Activated CD4-positive, alpha-beta T cell treated with anti-CD3 and anti-CD28 coated beads for 36 hours (primary cell): ENCODE measurements around the gene RRAGD. TPM values are rescaled to one million over a fixed set of nuclear protein-coding genes. Genes with fewer than 3 reads are reported as not detected.

Source experiments
- ATAC-seq: fragments of 200-7000 bp; cut with Tn5 transposase; one replicate; pipeline ENCODE4 v1.10.0; 2021; ENCODE audit warnings: mild to moderate bottlenecking, moderate library complexity
- CTCF ChIA-PET: fragments of 350-600 bp; sonication (Branson Sonifier 250); formaldehyde crosslinking; loops from one replicate; lab custom pipeline; 2021; ENCODE audit warnings: antibody characterized with exemption; lab: Charles Lee
- POLR2A ChIA-PET: fragments of 350-600 bp; sonication (Branson Sonifier 250); formaldehyde crosslinking; loops from one replicate; lab custom pipeline; 2021; ENCODE audit warnings: antibody characterized with exemption, inconsistent platforms; lab: Charles Lee
- DNase-seq: peaks from one replicate; pipeline ENCODE4 v3.0.0-alpha.2; 2020
- H3K27ac Mint-ChIP-seq: one replicate; pipeline ENCODE4 v1.8.0; 2021; ENCODE audit warnings: mixed read lengths
- H3K27me3 Mint-ChIP-seq: one replicate; pipeline ENCODE4 v1.8.0; 2021; ENCODE audit warnings: mixed read lengths
- H3K36me3 Mint-ChIP-seq: one replicate; pipeline ENCODE4 v1.8.0; 2021; ENCODE audit warnings: low read depth, mixed read lengths
- H3K4me1 Mint-ChIP-seq: one replicate; pipeline ENCODE4 v1.8.0; 2021; ENCODE audit warnings: mixed read lengths
- H3K4me3 Mint-ChIP-seq: one replicate; pipeline ENCODE4 v1.8.0; 2021; ENCODE audit warnings: mild to moderate bottlenecking, moderate library complexity, mixed read lengths
- H3K9me3 Mint-ChIP-seq: one replicate; pipeline ENCODE4 v1.8.0; 2021; ENCODE audit warnings: low read depth, mixed read lengths
- intact Hi-C, 2 experiments: fragments of 100-400 bp; cut with DNase I in 1 of 2; cut with micrococcal nuclease in 1 of 2; formaldehyde crosslinking; loops; one replicate each; pipeline versions ENCODE4 v1.14.2 to v1.15.1; 2022 to 2024; cut with DNase I, micrococcal nuclease
- total RNA-seq, 2 experiments: library from RNA; stranded (reverse); gene quantifications; one replicate each; pipeline ENCODE4 v1.2.3, GENCODE V29; 2021

The RRAGD gene
- total RNA-seq, 2 experiments from 2014 or later = 19.6 to 20.1 TPM

GRCh38 chr6:89411145-89412070 lies 665 bp downstream of the RRAGD start:
- Mint-ChIP-seq H3K27me3 (peaks cover 1% of the 10 kb centered on the region), H3K4me3 (peak overlapping the region; percentile 76), H3K4me1 (peaks cover 20% of the 10 kb centered on the region), H3K36me3 (no peaks in the 10 kb centered on the region), H3K9me3 (no peaks in the 10 kb centered on the region), H3K27ac (peak overlapping the region; percentile 70)
- ATAC-seq = peak; percentile 52
- CTCF ChIA-PET = interaction anchor here (0.6 to 3.1 kb wide), 8 partner anchors 12 to 428 kb away, joined by 3 to 16 read pairs (median 3); partner anchors contain the start of gene ANKRD6
- DNase-seq = peak; percentile 64
- POLR2A ChIA-PET = no interaction called here
- intact Hi-C loops = loop anchor here (1.0 to 5.0 kb wide), 8 partner anchors 22 to 1176 kb away; partner anchors contain the start of genes ANKRD6 (in 1 of the 2), LYRM2 (in 1 of the 2), MAP3K7 (in 1 of the 2) and MDN1 (in 1 of the 2)

GRCh38 chr6:89410788-89411144 lies 1.3 kb downstream of the RRAGD start:
- H3K36me3 Mint-ChIP-seq = no peaks in the 10 kb centered on the region
- H3K9me3 Mint-ChIP-seq = no peaks in the 10 kb centered on the region
- ChIA-PET POLR2A (no interaction called here), CTCF (interaction anchor here (0.6 to 3.1 kb wide), 6 partner anchors 13 to 427 kb away, joined by 3 to 16 read pairs (median 3); partner anchors contain the start of gene ANKRD6)
- H3K27ac Mint-ChIP-seq = peak overlapping the region; percentile 70
- H3K4me3 Mint-ChIP-seq = peak overlapping the region; percentile 76
- ATAC-seq (no peak), DNase-seq (no peak)
- peaks cover 20% of the 10 kb centered on the region for H3K4me1 Mint-ChIP-seq
- intact Hi-C loops = loop anchor here (1.0 to 5.0 kb wide), 6 partner anchors 38 to 1177 kb away; partner anchors contain the start of genes MAP3K7 (in 1 of the 2), MDN1 (in 1 of the 2) and UBE2J1 (in 1 of the 2)
- H3K27me3 Mint-ChIP-seq = peaks cover 1% of the 10 kb centered on the region

- H3K9me3 Mint-ChIP-seq = no peaks in the 10 kb centered on the region
- ChIA-PET POLR2A (no interaction called here), CTCF (interaction anchor here (0.6 to 3.1 kb wide), 6 partner anchors 13 to 427 kb away, joined by 3 to 16 read pairs (median 3); partner anchors contain the start of gene ANKRD6)
- no peak for DNase-seq
- peaks cover under 1% of the 10 kb centered on the region for H3K27me3 Mint-ChIP-seq
- peak overlapping the region; percentile 55 for H3K27ac Mint-ChIP-seq
- H3K36me3 Mint-ChIP-seq = no peaks in the 10 kb centered on the region
- peak; percentile 31 for ATAC-seq
- intact Hi-C loops = loop anchor here (1.0 to 5.0 kb wide), 6 partner anchors 38 to 1177 kb away; partner anchors contain the start of genes MAP3K7 (in 1 of the 2), MDN1 (in 1 of the 2) and UBE2J1 (in 1 of the 2)
- H3K4me1 Mint-ChIP-seq = peaks cover 20% of the 10 kb centered on the region
- H3K4me3 Mint-ChIP-seq = peak overlapping the region; percentile 76
Observed at GRCh38 chr6:89410231-89410761, 1.8 kb downstream of the RRAGD start.

- DNase-seq = no peak
- Mint-ChIP-seq H3K9me3 (no peaks in the 10 kb centered on the region), H3K4me1 (peaks cover 20% of the 10 kb centered on the region), H3K27ac (no peak overlapping the region), H3K27me3 (no peaks in the 10 kb centered on the region), H3K36me3 (no peaks in the 10 kb centered on the region), H3K4me3 (no peak overlapping the region)
- intact Hi-C loops = loop anchor here (1.0 to 5.0 kb wide), 6 partner anchors 37 to 1178 kb away; partner anchors contain the start of genes MAP3K7 (in 1 of the 2), MDN1 (in 1 of the 2) and UBE2J1 (in 1 of the 2)
- POLR2A ChIA-PET = interaction anchor here (0.7 kb wide), 1 partner anchor 267 kb away, joined by 3 read pairs; no protein-coding TSS in a partner anchor
- no peak for ATAC-seq
- CTCF ChIA-PET = interaction anchor here (0.7 to 3.1 kb wide), 4 partner anchors 14 to 38 kb away, joined by 3 to 16 read pairs (median 4); partner anchors contain the start of gene ANKRD6
Observed at GRCh38 chr6:89409461-89410035, 2.5 kb downstream of the RRAGD start.

- Mint-ChIP-seq H3K27ac (no peak overlapping the region), H3K4me3 (no peak overlapping the region), H3K4me1 (peaks cover 7% of the 10 kb centered on the region), H3K36me3 (no peaks in the 10 kb centered on the region), H3K9me3 (no peaks in the 10 kb centered on the region), H3K27me3 (no peaks in the 10 kb centered on the region)
- intact Hi-C loops = no loop called here
- DNase-seq = no peak
- CTCF ChIA-PET = no interaction called here
- POLR2A ChIA-PET = no interaction called here
- no peak for ATAC-seq
Observed at GRCh38 chr6:89406141-89406540, 5.9 kb downstream of the RRAGD start.

GRCh38 chr6:89404512-89404911 lies 7.6 kb downstream of the RRAGD start:
- Mint-ChIP-seq H3K9me3 (no peaks in the 10 kb centered on the region), H3K4me3 (no peak overlapping the region), H3K36me3 (no peaks in the 10 kb centered on the region), H3K27me3 (no peaks in the 10 kb centered on the region), H3K27ac (no peak overlapping the region), H3K4me1 (no peaks in the 10 kb centered on the region)
- POLR2A ChIA-PET = no interaction called here
- no peak for DNase-seq
- CTCF ChIA-PET = interaction anchor here (0.8 to 1.3 kb wide), 3 partner anchors 13 to 43 kb away, joined by 3 read pairs; partner anchors contain the start of gene ANKRD6
- intact Hi-C loops = no loop called here
- ATAC-seq = no peak

GRCh38 chr6:89402776-89403175 lies 9.3 kb downstream of the RRAGD start:
- no peak overlapping the region for H3K4me3 Mint-ChIP-seq
- ATAC-seq (no peak), DNase-seq (no peak)
- no peaks in the 10 kb centered on the region for H3K4me1 Mint-ChIP-seq
- H3K27ac Mint-ChIP-seq = no peak overlapping the region
- POLR2A ChIA-PET = no interaction called here
- no peaks in the 10 kb centered on the region for H3K36me3 Mint-ChIP-seq
- intact Hi-C loops = no loop called here
- no peaks in the 10 kb centered on the region for H3K9me3 Mint-ChIP-seq
- CTCF ChIA-PET = interaction anchor here (1.6 kb wide), 1 partner anchor 36 kb away, joined by 10 read pairs; no protein-coding TSS in a partner anchor
- no peaks in the 10 kb centered on the region for H3K27me3 Mint-ChIP-seq

GRCh38 chr6:89400912-89401399 lies 11.1 kb downstream of the RRAGD start:
- Mint-ChIP-seq H3K4me3 (no peak overlapping the region), H3K36me3 (no peaks in the 10 kb centered on the region), H3K27ac (no peak overlapping the region), H3K4me1 (no peaks in the 10 kb centered on the region), H3K9me3 (no peaks in the 10 kb centered on the region), H3K27me3 (no peaks in the 10 kb centered on the region)
- ATAC-seq = no peak
- DNase-seq = no peak
- intact Hi-C loops = no loop called here
- ChIA-PET CTCF (interaction anchor here (1.0 to 1.6 kb wide), 2 partner anchors 29 to 33 kb away, joined by 3 to 7 read pairs; no protein-coding TSS in a partner anchor), POLR2A (no interaction called here)

GRCh38 chr6:89400050-89400449 lies 12.0 kb downstream of the RRAGD start:
- H3K4me3 Mint-ChIP-seq = no peak overlapping the region
- CTCF ChIA-PET = interaction anchor here (0.7 to 2.0 kb wide), 4 partner anchors 15 to 131 kb away, joined by 3 to 7 read pairs (median 3); no protein-coding TSS in a partner anchor
- no peaks in the 10 kb centered on the region for H3K36me3 Mint-ChIP-seq
- H3K9me3 Mint-ChIP-seq = no peaks in the 10 kb centered on the region
- intact Hi-C loops = no loop called here
- POLR2A ChIA-PET = interaction anchor here (0.6 kb wide), 1 partner anchor 13 kb away, joined by 3 read pairs; no protein-coding TSS in a partner anchor
- DNase-seq (no peak), ATAC-seq (no peak)
- no peak overlapping the region for H3K27ac Mint-ChIP-seq
- no peaks in the 10 kb centered on the region for H3K4me1 Mint-ChIP-seq
- no peaks in the 10 kb centered on the region for H3K27me3 Mint-ChIP-seq

- no peaks in the 10 kb centered on the region for H3K9me3 Mint-ChIP-seq
- DNase-seq = no peak
- no peaks in the 10 kb centered on the region for H3K27me3 Mint-ChIP-seq
- POLR2A ChIA-PET = no interaction called here
- H3K36me3 Mint-ChIP-seq = no peaks in the 10 kb centered on the region
- CTCF ChIA-PET = interaction anchor here (0.7 to 2.0 kb wide), 3 partner anchors 27 to 88 kb away, joined by 3 to 7 read pairs (median 4); no protein-coding TSS in a partner anchor
- no peak overlapping the region for H3K4me3 Mint-ChIP-seq
- ATAC-seq = no peak
- H3K27ac Mint-ChIP-seq = no peak overlapping the region
- intact Hi-C loops = no loop called here
- no peaks in the 10 kb centered on the region for H3K4me1 Mint-ChIP-seq
Observed at GRCh38 chr6:89398762-89399525, 13.1 kb downstream of the RRAGD start.
